Activated CD4-positive, alpha-beta T cell treated with anti-CD3 and anti-CD28 coated beads, Interleukin-2, amount 10 ng/mL, durations not matched to agents 24 days and 14 days (primary cell): ENCODE results near the gene INPP5A. TPM values are rescaled to one million over a fixed set of nuclear protein-coding genes. Genes with fewer than 3 reads are reported as not detected.
"Not testable (repeated sequence)": the region's sequence is repeated elsewhere in the genome, so short reads cannot be mapped to it uniquely, and the experiment has no call there.

Source experiments
- DNase-seq: peaks from one replicate; pipeline ENCODE4 v3.0.0; 2022
- H3K27ac Mint-ChIP-seq: one replicate; pipeline ENCODE4 v1.8.0; 2022; ENCODE audit warnings: mild to moderate bottlenecking, mixed read lengths
- H3K27me3 Mint-ChIP-seq: one replicate; pipeline ENCODE4 v1.8.0; 2022; ENCODE audit warnings: mixed read lengths
- H3K36me3 Mint-ChIP-seq: one replicate; pipeline ENCODE4 v1.8.0; 2022; ENCODE audit warnings: low read depth, mild to moderate bottlenecking, mixed read lengths
- H3K4me1 Mint-ChIP-seq: one replicate; pipeline ENCODE4 v1.8.0; 2021; ENCODE audit warnings: mixed read lengths
- H3K4me3 Mint-ChIP-seq: one replicate; pipeline ENCODE4 v1.8.0; 2022; ENCODE audit warnings: mild to moderate bottlenecking, moderate library complexity, mixed read lengths
- H3K9me3 Mint-ChIP-seq: one replicate; pipeline ENCODE4 v1.8.0; 2021; ENCODE audit warnings: mixed read lengths
- intact Hi-C: fragments of 100-400 bp; cut with micrococcal nuclease; formaldehyde crosslinking; loops from one replicate; pipeline ENCODE4 v1.15.1; 2023
- total RNA-seq: library from RNA; stranded (reverse); gene quantifications from 2 replicates; pipeline ENCODE4 v1.2.3, GENCODE V29; 2022

INPP5A gene
- total RNA-seq, 1 donor from 2014 or later, result 10.3 TPM

GRCh38 chr10:132592790-132593383 is 55.3 kb downstream of the INPP5A start:
- intact Hi-C loops, result loop anchor here (1.0 kb wide), 1 partner anchor 53 kb away; no protein-coding TSS in a partner anchor
- no peak for DNase-seq

DNA sequence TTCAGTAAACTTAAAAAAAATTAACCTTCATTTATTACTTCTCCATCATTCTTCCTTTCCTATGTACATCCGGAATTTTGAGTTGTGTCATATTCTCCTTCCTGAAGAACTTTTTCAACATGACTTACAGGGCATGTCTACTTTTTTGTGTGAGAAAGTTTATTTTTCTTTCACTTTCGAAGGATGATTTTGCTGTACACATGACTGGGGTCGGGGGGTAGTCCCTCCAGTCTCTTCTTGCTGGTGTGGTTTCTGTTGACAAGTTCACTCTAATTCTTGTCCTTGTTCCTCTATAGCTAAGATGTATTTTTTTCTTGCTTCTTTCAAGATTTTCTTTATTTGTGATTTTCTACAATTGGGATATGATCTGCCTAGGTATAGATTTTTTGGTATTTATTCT is 55.8 kb downstream of the INPP5A start:
- peaks cover 2% of the 10 kb centered on the region for H3K27me3 Mint-ChIP-seq
- intact Hi-C loops, result loop anchor here (1.0 kb wide), 1 partner anchor 53 kb away; no protein-coding TSS in a partner anchor
- DNase-seq, result peak; percentile 76
- peaks cover 10% of the 10 kb centered on the region for H3K9me3 Mint-ChIP-seq
- H3K4me3 Mint-ChIP-seq, result peak overlapping the region; percentile 18
- peak overlapping the region; percentile 46 for H3K27ac Mint-ChIP-seq
- peaks cover 38% of the 10 kb centered on the region for H3K4me1 Mint-ChIP-seq
- peaks cover 3% of the 10 kb centered on the region for H3K36me3 Mint-ChIP-seq

More at GRCh38 chr10:132592790-132593383, 55.3 kb downstream of the INPP5A start:
- Mint-ChIP-seq H3K4me1 (peaks cover 43% of the 10 kb centered on the region), H3K4me3 (peak overlapping the region; percentile 18), H3K36me3 (peaks cover 5% of the 10 kb centered on the region), H3K27ac (no peak overlapping the region), H3K9me3 (peaks cover 8% of the 10 kb centered on the region), H3K27me3 (peaks cover 2% of the 10 kb centered on the region)

GRCh38 chr10:132593900-132594876 is 56.6 kb downstream of the INPP5A start:
- Mint-ChIP-seq H3K27ac (no peak overlapping the region), H3K4me1 (peaks cover 34% of the 10 kb centered on the region), H3K27me3 (peaks cover 2% of the 10 kb centered on the region), H3K9me3 (peaks cover 17% of the 10 kb centered on the region), H3K4me3 (peak overlapping the region; percentile 18), H3K36me3 (peaks cover 7% of the 10 kb centered on the region)
- intact Hi-C loops, result loop anchor here (1.0 kb wide), 1 partner anchor 54 kb away; no protein-coding TSS in a partner anchor
- no peak for DNase-seq

DNA sequence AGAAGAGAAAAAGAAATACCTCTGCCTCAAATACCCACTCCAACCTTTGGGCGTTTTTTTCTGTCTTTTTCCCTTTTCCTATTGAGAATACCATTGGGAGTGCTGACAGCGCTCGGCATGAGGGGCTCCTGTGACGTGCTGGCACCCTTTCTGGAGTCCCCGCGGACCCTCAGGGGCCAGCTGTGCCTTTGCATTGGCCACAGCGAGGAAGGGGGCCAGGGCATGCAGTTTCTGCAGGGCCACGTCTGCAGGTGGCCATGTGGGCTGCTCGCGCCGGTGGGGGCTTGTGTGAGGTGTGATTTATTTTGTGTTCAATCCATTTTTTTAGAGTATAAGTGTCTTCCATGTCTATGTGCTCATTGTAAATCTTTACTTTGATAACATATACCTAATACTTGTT is 57.4 kb downstream of the INPP5A start:
- H3K36me3 Mint-ChIP-seq, result peaks cover 7% of the 10 kb centered on the region
- peaks cover 2% of the 10 kb centered on the region for H3K27me3 Mint-ChIP-seq
- peaks cover 34% of the 10 kb centered on the region for H3K4me1 Mint-ChIP-seq
- no peak for DNase-seq
- H3K4me3 Mint-ChIP-seq, result no peak overlapping the region
- no peak overlapping the region for H3K27ac Mint-ChIP-seq
- peaks cover 18% of the 10 kb centered on the region for H3K9me3 Mint-ChIP-seq
- intact Hi-C loops, result no loop called here

DNA sequence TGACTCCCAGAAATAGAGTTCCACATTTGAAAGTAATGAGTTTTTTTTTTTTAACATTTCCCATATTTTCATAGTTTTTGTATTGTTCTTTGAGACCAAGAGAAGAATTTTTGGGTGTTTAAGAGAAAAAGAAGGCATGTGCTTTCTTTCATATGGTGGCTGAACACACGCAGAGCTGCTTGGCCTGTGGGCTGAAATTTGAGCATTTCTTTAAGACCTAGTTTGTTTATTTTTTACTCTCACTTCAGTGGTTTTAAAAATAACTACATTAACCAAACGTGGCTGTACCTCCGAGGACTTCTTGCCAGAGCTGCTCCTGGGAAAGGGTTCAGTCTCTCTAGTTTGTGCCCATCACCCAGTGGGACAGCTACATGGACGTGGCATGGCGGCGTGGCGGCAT is 58.3 kb downstream of the INPP5A start:
- H3K4me3 Mint-ChIP-seq, result no peak overlapping the region
- H3K27ac Mint-ChIP-seq, result no peak overlapping the region
- peaks cover 13% of the 10 kb centered on the region for H3K36me3 Mint-ChIP-seq
- intact Hi-C loops, result no loop called here
- H3K9me3 Mint-ChIP-seq, result peaks cover 24% of the 10 kb centered on the region
- H3K4me1 Mint-ChIP-seq, result peaks cover 32% of the 10 kb centered on the region
- DNase-seq, result no peak
- peaks cover 2% of the 10 kb centered on the region for H3K27me3 Mint-ChIP-seq

GRCh38 chr10:132596742-132597279 is 59.2 kb downstream of the INPP5A start:
- peaks cover 18% of the 10 kb centered on the region for H3K36me3 Mint-ChIP-seq
- peaks cover 26% of the 10 kb centered on the region for H3K9me3 Mint-ChIP-seq
- peaks cover 2% of the 10 kb centered on the region for H3K27me3 Mint-ChIP-seq
- H3K4me3 Mint-ChIP-seq, result no peak overlapping the region
- H3K27ac Mint-ChIP-seq, result no peak overlapping the region
- peaks cover 25% of the 10 kb centered on the region for H3K4me1 Mint-ChIP-seq
- DNase-seq, result no peak
- intact Hi-C loops, result no loop called here

GRCh38 chr10:132597654-132598053 is 60.1 kb downstream of the INPP5A start:
- intact Hi-C loops, result no loop called here
- Mint-ChIP-seq H3K9me3 (peaks cover 22% of the 10 kb centered on the region), H3K27me3 (peaks cover 4% of the 10 kb centered on the region), H3K27ac (no peak overlapping the region), H3K4me3 (no peak overlapping the region), H3K4me1 (peaks cover 21% of the 10 kb centered on the region), H3K36me3 (peaks cover 18% of the 10 kb centered on the region)
- DNase-seq, result no peak

- not testable (repeated sequence) for H3K27me3 Mint-ChIP-seq
Measured at GRCh38 chr10:132599023-132599618, 61.5 kb downstream of the INPP5A start.

GRCh38 chr10:132599732-132600131 is 62.1 kb downstream of the INPP5A start:
- peaks cover 4% of the 10 kb centered on the region for H3K4me1 Mint-ChIP-seq
- no peak for DNase-seq
- no peak overlapping the region for H3K4me3 Mint-ChIP-seq
- intact Hi-C loops, result no loop called here
- H3K9me3 Mint-ChIP-seq, result peaks cover 32% of the 10 kb centered on the region
- no peak overlapping the region for H3K27ac Mint-ChIP-seq
- H3K27me3 Mint-ChIP-seq, result peaks cover 4% of the 10 kb centered on the region
- H3K36me3 Mint-ChIP-seq, result peaks cover 21% of the 10 kb centered on the region

More at GRCh38 chr10:132599023-132599618, 61.5 kb downstream of the INPP5A start:
- DNase-seq, H3K4me3 Mint-ChIP-seq, intact Hi-C loops, H3K27ac Mint-ChIP-seq, H3K4me1 Mint-ChIP-seq: not testable (repeated sequence)
- Mint-ChIP-seq H3K9me3 (peaks cover 28% of the 10 kb centered on the region), H3K36me3 (peaks cover 21% of the 10 kb centered on the region)

- intact Hi-C loops, result no loop called here
- no peak overlapping the region for H3K4me3 Mint-ChIP-seq
- DNase-seq, result no peak
- no peak overlapping the region for H3K27ac Mint-ChIP-seq
- H3K27me3 Mint-ChIP-seq, result peaks cover 2% of the 10 kb centered on the region
- H3K4me1 Mint-ChIP-seq, result peaks cover 5% of the 10 kb centered on the region
- H3K9me3 Mint-ChIP-seq, result peaks cover 32% of the 10 kb centered on the region
- H3K36me3 Mint-ChIP-seq, result peaks cover 21% of the 10 kb centered on the region
Measured at GRCh38 chr10:132600416-132600815, 62.8 kb downstream of the INPP5A start.

DNA sequence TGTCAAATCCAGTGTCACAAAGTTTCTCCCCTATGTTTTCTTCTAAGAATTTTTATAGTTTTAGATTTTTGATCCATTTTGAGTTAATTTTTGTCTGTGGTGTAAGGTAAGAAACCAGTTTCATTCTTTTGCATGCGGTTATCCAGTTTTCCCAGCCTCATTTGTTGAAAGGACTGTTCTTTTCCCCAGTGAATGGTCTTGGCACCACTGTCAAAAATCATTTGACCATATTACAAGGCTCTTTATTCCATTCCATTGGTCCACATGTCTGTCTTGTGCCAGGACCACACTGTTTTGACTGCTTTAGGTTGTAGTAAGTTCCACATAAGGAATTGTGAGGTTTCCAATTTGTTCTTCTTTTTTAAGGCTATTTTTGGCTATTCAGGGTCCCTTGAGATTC is 64.0 kb downstream of the INPP5A start:
- peaks cover 7% of the 10 kb centered on the region for H3K4me1 Mint-ChIP-seq
- peaks cover 32% of the 10 kb centered on the region for H3K9me3 Mint-ChIP-seq
- H3K27me3 Mint-ChIP-seq, result peaks cover 2% of the 10 kb centered on the region

GRCh38 chr10:132602614-132603013 is 65.0 kb downstream of the INPP5A start:
- intact Hi-C loops, result no loop called here

More for the DNA sequence above, 64.0 kb downstream of the INPP5A start:
- peaks cover 19% of the 10 kb centered on the region for H3K36me3 Mint-ChIP-seq
- no peak overlapping the region for H3K4me3 Mint-ChIP-seq
- intact Hi-C loops, result no loop called here
- DNase-seq, result no peak
- no peak overlapping the region for H3K27ac Mint-ChIP-seq

DNA sequence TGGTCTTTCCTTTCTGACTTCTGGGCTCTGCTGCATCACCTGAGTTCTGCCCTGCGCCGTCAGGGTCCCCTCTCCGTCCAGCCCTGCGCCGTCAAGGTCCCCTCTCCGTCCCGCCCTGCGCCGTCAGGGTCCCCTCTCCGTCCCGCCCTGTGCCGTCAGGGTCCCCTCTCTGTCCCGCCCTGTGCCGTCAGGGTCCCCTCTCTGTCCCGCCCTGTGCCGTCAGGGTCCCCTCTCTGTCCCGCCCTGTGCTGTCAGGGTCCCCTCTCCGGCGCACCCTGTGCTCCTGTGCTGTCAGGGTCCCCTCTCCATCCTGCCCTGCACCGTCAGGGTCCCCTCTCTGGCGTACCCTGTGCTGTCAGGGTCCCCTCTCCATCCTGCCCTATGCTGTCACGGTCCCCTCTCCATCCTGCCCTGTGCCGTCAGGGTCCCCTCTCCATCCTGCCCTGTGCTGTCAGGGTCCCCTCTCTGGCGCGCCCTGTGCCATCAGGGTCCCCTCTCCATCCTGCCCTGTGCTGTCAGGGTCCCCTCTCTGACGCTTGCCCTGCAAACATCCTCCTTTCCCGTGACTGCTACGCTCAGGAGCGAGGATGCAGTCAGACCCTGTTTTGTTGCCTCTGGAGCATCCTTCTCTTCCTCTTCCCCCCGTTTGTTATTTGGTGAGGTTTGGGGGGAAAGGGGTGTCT is 66.4 kb downstream of the INPP5A start:
- Mint-ChIP-seq H3K27me3 (peaks cover 2% of the 10 kb centered on the region), H3K9me3 (peaks cover 23% of the 10 kb centered on the region), H3K27ac (no peak overlapping the region), H3K36me3 (peaks cover 16% of the 10 kb centered on the region), H3K4me3 (no peak overlapping the region), H3K4me1 (peaks cover 7% of the 10 kb centered on the region)
- no peak for DNase-seq
- intact Hi-C loops, result no loop called here

More at GRCh38 chr10:132602614-132603013, 65.0 kb downstream of the INPP5A start:
- peaks cover 7% of the 10 kb centered on the region for H3K4me1 Mint-ChIP-seq
- H3K27ac Mint-ChIP-seq, result no peak overlapping the region
- DNase-seq, result no peak
- H3K36me3 Mint-ChIP-seq, result peaks cover 19% of the 10 kb centered on the region
- peaks cover 2% of the 10 kb centered on the region for H3K27me3 Mint-ChIP-seq
- H3K4me3 Mint-ChIP-seq, result no peak overlapping the region
- peaks cover 32% of the 10 kb centered on the region for H3K9me3 Mint-ChIP-seq
